Transverse colon (tissue), 4 donors: ENCODE results near the gene ADAM23. TPM values are rescaled to one million over a fixed set of nuclear protein-coding genes. Genes with fewer than 3 reads are reported as not detected.

Experiments
- DNase-seq: peaks from one replicate; pipeline ENCODE4 v3.0.0-alpha.2; 2019
- H3K27ac ChIP-seq, 4 donors: fragments of 200-600 bp; sonication (generic); 2 replicates each; pipeline ENCODE4 v1.5.1; 2016 to 2018; ENCODE audit warnings: inconsistent platforms in 4 of 4
- H3K27me3 ChIP-seq: fragments of 200-600 bp; sonication (generic); 2 replicates; pipeline ENCODE4 v1.5.1; 2017; ENCODE audit warnings: inconsistent platforms
- H3K36me3 ChIP-seq, 4 donors: fragments of 200-600 bp; sonication (generic); 2 replicates each; pipeline ENCODE4 v1.5.1; 2017 to 2019; ENCODE audit warnings: inconsistent platforms in 4 of 4
- H3K4me1 ChIP-seq, 4 donors: fragments of 200-600 bp; sonication (generic); 2 replicates each; pipeline ENCODE4 v1.5.1; 2017 to 2020; ENCODE audit warnings: inconsistent platforms in 4 of 4
- H3K4me3 ChIP-seq, 4 donors: fragments of 200-600 bp; sonication (generic); 1 replicate in 1 of 4; 2 replicates in 3 of 4; pipeline versions ENCODE4 v1.5.1 to v1.6.1; 2017 to 2019; ENCODE audit warnings: inconsistent platforms in 4 of 4
- H3K9me3 ChIP-seq, 2 donors: fragments of 200-600 bp; sonication (generic); 2 replicates each; pipeline ENCODE4 v1.5.1; 2017 to 2019; ENCODE audit warnings: inconsistent platforms in 2 of 2
- EP300 ChIP-seq: sonication (generic); formaldehyde crosslinking; IDR thresholded peaks from one replicate; pipeline ENCODE4 v1.6.1; 2017; ENCODE audit warnings: antibody characterized with exemption, low read depth
- POLR2A ChIP-seq: fragments of 450-650 bp; IDR thresholded peaks from one replicate; pipeline ENCODE4 v1.6.1; 2016; ENCODE audit warnings: antibody characterized with exemption, mild to moderate bottlenecking, moderate library complexity
- POLR2AphosphoS5 ChIP-seq, 3 donors: sonication (generic); formaldehyde crosslinking; IDR thresholded peaks; one replicate each; pipeline ENCODE4 v1.6.1; 2016; ENCODE audit warnings: antibody characterized with exemption in 3 of 3
- WGBS, 2 donors: methylation state at CpG; one replicate each; pipeline ENCODE4 v1.1.5; 2018; ENCODE audit warnings: low coverage in 1 of 2; 5-methylcytosine and 5-hydroxymethylcytosine counted together
- in situ Hi-C, 4 donors: fragments of 200-750 bp; cut with MboI; loops; one replicate each; pipeline versions ENCODE4 v1.15.0 to v1.15.1; 2017; ENCODE audit warnings: low sequenced_read_pairs in 3 of 4, low pct_ligation_motif_present in 1 of 4, low pct_unique_long_range_greater_than_20kb in 1 of 4
- intact Hi-C: fragments of 100-400 bp; cut with DNase I; formaldehyde crosslinking; loops from one replicate; pipeline ENCODE4 v1.15.1; 2023; ENCODE audit warnings: low total_unique reads
- total RNA-seq, 4 donors: library from RNA; depleted of rRNA; stranded (reverse); fragments of >200 nt; gene quantifications; one replicate each; pipeline ENCODE4 v1.1.0, GENCODE V29; 2016
- TF ChIP-seq, protein P1 (sequence below), 5 experiments: fragments of 200-600 bp in 3 of 5; fragments of 450-650 bp in 2 of 5; sonication (generic) in 3 of 5; IDR thresholded peaks; 1 replicate in 2 of 5; 2 replicates in 3 of 5; pipeline ENCODE4 v1.5.1; 2016 to 2017; ENCODE audit warnings: antibody characterized with exemption in 5 of 5, inconsistent platforms in 3 of 5, mild to moderate bottlenecking in 2 of 5, moderate library complexity in 1 of 5

The ADAM23 gene
- total RNA-seq, 4 donors from 2014 or later: 1.2 to 4.5 (median 2.2) TPM; not detected in 1

GRCh38 chr2:206639636-206640035 lies 196.3 kb downstream of the ADAM23 start:
- no peak for DNase-seq

DNA sequence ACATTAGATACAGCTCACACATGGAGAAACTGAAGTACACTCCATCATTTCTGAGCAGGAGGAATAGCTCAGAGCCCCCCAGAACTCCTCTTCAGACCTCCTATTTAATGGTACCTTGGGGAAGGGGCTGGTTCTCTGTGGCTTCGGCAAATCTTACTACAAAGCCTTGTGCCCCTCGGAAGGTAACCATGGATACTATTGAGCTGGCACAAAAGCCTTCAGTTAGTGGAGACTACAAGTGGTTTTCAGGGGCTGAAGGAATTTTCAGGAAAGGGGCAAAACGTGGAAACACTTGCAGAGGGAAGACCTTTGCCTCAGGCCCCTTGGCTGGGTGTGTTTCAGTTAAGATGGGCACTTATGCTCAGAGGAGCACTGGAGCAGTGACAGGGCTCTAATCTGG lies 197.9 kb downstream of the ADAM23 start:
- Histone ChIP-seq H3K36me3 (no peaks in the 10 kb centered on the region), H3K4me1 (no peaks in the 10 kb centered on the region), H3K27me3 (peaks cover 25% of the 10 kb centered on the region), H3K9me3 (no peaks in the 10 kb centered on the region), H3K4me3 (no peak overlapping the region), H3K27ac (no peak overlapping the region)
- in situ Hi-C loops (no loop called here), intact Hi-C loops (no loop called here)
- no peak for DNase-seq
- WGBS, 2 donors: 52% methylated on average over 3 of the region's 3 CpGs; no CpG with 5 or more reads in 1 of the 2 donors
- TF ChIP-seq, protein P1, sequence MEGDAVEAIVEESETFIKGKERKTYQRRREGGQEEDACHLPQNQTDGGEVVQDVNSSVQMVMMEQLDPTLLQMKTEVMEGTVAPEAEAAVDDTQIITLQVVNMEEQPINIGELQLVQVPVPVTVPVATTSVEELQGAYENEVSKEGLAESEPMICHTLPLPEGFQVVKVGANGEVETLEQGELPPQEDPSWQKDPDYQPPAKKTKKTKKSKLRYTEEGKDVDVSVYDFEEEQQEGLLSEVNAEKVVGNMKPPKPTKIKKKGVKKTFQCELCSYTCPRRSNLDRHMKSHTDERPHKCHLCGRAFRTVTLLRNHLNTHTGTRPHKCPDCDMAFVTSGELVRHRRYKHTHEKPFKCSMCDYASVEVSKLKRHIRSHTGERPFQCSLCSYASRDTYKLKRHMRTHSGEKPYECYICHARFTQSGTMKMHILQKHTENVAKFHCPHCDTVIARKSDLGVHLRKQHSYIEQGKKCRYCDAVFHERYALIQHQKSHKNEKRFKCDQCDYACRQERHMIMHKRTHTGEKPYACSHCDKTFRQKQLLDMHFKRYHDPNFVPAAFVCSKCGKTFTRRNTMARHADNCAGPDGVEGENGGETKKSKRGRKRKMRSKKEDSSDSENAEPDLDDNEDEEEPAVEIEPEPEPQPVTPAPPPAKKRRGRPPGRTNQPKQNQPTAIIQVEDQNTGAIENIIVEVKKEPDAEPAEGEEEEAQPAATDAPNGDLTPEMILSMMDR (IDR thresholded peaks at IDR 0.05): no peak
- TF ChIP-seq POLR2A: no peak
- no peak for TF ChIP-seq POLR2AphosphoS5 (IDR thresholded peaks at IDR 0.05)
- TF ChIP-seq EP300: no peak

More at GRCh38 chr2:206639636-206640035, 196.3 kb downstream of the ADAM23 start:
- no peaks in the 10 kb centered on the region for H3K36me3 ChIP-seq
- H3K4me1 ChIP-seq: no peaks in the 10 kb centered on the region
- H3K9me3 ChIP-seq: no peaks in the 10 kb centered on the region
- H3K27me3 ChIP-seq: peaks cover 25% of the 10 kb centered on the region
- TF ChIP-seq EP300: no peak
- TF ChIP-seq POLR2AphosphoS5 (IDR thresholded peaks at IDR 0.05): no peak
- TF ChIP-seq POLR2A: no peak
- TF ChIP-seq, protein P1 (IDR thresholded peaks at IDR 0.05): no peak
- in situ Hi-C loops: no loop called here
- H3K4me3 ChIP-seq: no peak overlapping the region
- intact Hi-C loops: no loop called here
- no peak overlapping the region for H3K27ac ChIP-seq
- 19 to 21% methylated on average over 2 of the region's 2 CpGs for WGBS, 2 donors

GRCh38 chr2:206642075-206643025 lies 199.0 kb downstream of the ADAM23 start, which contains the start of gene FAM237A:
Gene FAM237A (plus strand): TSS chr2:206642487. CDS start chr2:206644237, 1,750 bp downstream.
- intact Hi-C loops: no loop called here
- no peak for TF ChIP-seq POLR2AphosphoS5 (IDR thresholded peaks at IDR 0.05)
- TF ChIP-seq, protein P1 (IDR thresholded peaks at IDR 0.05): no peak
- TF ChIP-seq EP300: no peak
- no peak for TF ChIP-seq POLR2A
- Histone ChIP-seq H3K4me3 (no peak within 1 kb of the TSS), H3K27me3 (peaks cover 25% of the 10 kb centered on the region), H3K27ac (no peak within 1 kb of the TSS), H3K9me3 (no peaks in the 10 kb centered on the region), H3K36me3 (no peaks in the 10 kb centered on the region), H3K4me1 (no peaks in the 10 kb centered on the region)
- no peak for DNase-seq
- 6 to 40% methylated on average over 2 to 48 of the region's 56 CpGs for WGBS, 2 donors
- in situ Hi-C loops: no loop called here

DNA sequence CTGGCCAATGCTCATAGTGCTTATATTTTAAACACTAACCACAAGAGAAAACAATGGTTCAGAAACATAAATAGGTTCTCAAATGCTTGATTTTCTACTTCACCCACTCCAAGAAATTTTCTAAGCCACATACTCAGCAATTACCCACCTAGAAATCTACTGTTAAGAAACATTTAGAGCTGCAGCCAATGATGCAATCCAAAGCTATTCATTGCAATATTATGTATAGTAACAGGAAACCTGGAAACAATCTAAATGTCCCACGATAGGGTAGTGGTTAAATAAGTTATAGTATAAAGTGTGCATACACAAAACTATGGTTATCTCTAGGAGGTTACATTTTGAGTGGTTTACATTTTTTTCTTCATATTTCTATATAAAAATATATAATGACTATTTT lies 204.7 kb downstream of the ADAM23 start:
- Histone ChIP-seq H3K36me3 (no peaks in the 10 kb centered on the region), H3K9me3 (no peaks in the 10 kb centered on the region), H3K27ac (no peak overlapping the region), H3K27me3 (peaks cover 3% of the 10 kb centered on the region), H3K4me3 (no peak overlapping the region), H3K4me1 (no peaks in the 10 kb centered on the region)
- in situ Hi-C loops (no loop called here), intact Hi-C loops (no loop called here)
- DNase-seq: no peak
- WGBS, 2 donors: 67 to 75% methylated on average over 1 of the region's 1 CpG
- TF ChIP-seq POLR2AphosphoS5 (IDR thresholded peaks at IDR 0.05) (no peak), EP300 (no peak), POLR2A (no peak)
- TF ChIP-seq, protein P1 (IDR thresholded peaks at IDR 0.05): no peak
